Esophagus muscularis mucosa (tissue), 4 donors: Measurements from ENCODE around the gene AGAP1. TPM values are rescaled to one million over a fixed set of nuclear protein-coding genes. Genes with fewer than 3 reads are reported as not detected.

Source experiments
- DNase-seq: peaks from one replicate; pipeline ENCODE4 v3.0.0-alpha.2; 2017; ENCODE audit errors: extremely low spot score
- H3K27ac ChIP-seq, 4 donors: fragments of 200-600 bp; sonication (generic); replicated peaks in 1 of 4; 1 replicate in 3 of 4; 2 replicates in 1 of 4; pipeline ENCODE4 v1.5.1; 2016 to 2019; ENCODE audit warnings: mild to moderate bottlenecking in 1 of 4
- H3K27me3 ChIP-seq, 4 donors: fragments of 200-600 bp; sonication (generic); one replicate each; pipeline versions ENCODE4 v1.5.1 to v1.6.0; 2016 to 2019
- H3K36me3 ChIP-seq, 4 donors: fragments of 200-600 bp; sonication (generic); one replicate each; pipeline ENCODE4 v1.5.1; 2016 to 2019
- H3K4me1 ChIP-seq, 4 donors: fragments of 200-600 bp; sonication (generic); one replicate each; pipeline ENCODE4 v1.5.1; 2016 to 2019
- H3K4me3 ChIP-seq, 4 donors: fragments of 200-600 bp; sonication (generic); 1 replicate in 2 of 4; 2 replicates in 2 of 4; pipeline ENCODE4 v1.5.1; 2016 to 2019; ENCODE audit warnings: mild to moderate bottlenecking in 4 of 4, moderate library complexity in 1 of 4
- H3K9me3 ChIP-seq, 4 donors: fragments of 200-600 bp; sonication (generic); 1 replicate in 3 of 4; 2 replicates in 1 of 4; pipeline ENCODE4 v1.5.1; 2016 to 2019
- EP300 ChIP-seq: sonication (generic); formaldehyde crosslinking; IDR thresholded peaks from one replicate; pipeline ENCODE4 v1.6.1; 2017; ENCODE audit warnings: antibody characterized with exemption
- POLR2A ChIP-seq: fragments of 450-650 bp; IDR thresholded peaks from one replicate; pipeline ENCODE4 v1.6.1; 2017; ENCODE audit warnings: antibody characterized with exemption, moderate library complexity, mild to moderate bottlenecking, low read depth
- POLR2AphosphoS5 ChIP-seq, 2 donors: sonication (generic); formaldehyde crosslinking; IDR thresholded peaks; one replicate each; pipeline ENCODE4 v1.6.1; 2017; ENCODE audit warnings: antibody characterized with exemption in 2 of 2
- WGBS: methylation state at CpG from one replicate; pipeline ENCODE4 v1.1.5; 2018; 5-methylcytosine and 5-hydroxymethylcytosine counted together
- intact Hi-C: fragments of 100-400 bp; cut with DNase I; formaldehyde crosslinking; loops from one replicate; pipeline ENCODE4 v1.15.1; 2023
- total RNA-seq, 4 donors: library from RNA; depleted of rRNA; stranded (reverse); fragments of >200 nt; gene quantifications; one replicate each; pipeline versions ENCODE4 v1.1.0 to v1.2.1, GENCODE V29; 2016
- TF ChIP-seq, protein P1 (sequence below), 3 experiments: fragments of 200-600 bp in 2 of 3; fragments of 450-650 bp in 1 of 3; sonication (generic) in 2 of 3; IDR thresholded peaks; one replicate each; pipeline ENCODE4 v1.5.1; 2017 to 2019; ENCODE audit warnings: antibody characterized with exemption in 3 of 3, mild to moderate bottlenecking in 2 of 3, moderate library complexity in 1 of 3

Gene AGAP1
- total RNA-seq, 4 donors from 2014 or later = 37.9 to 62.4 (median 47.2) TPM

DNA sequence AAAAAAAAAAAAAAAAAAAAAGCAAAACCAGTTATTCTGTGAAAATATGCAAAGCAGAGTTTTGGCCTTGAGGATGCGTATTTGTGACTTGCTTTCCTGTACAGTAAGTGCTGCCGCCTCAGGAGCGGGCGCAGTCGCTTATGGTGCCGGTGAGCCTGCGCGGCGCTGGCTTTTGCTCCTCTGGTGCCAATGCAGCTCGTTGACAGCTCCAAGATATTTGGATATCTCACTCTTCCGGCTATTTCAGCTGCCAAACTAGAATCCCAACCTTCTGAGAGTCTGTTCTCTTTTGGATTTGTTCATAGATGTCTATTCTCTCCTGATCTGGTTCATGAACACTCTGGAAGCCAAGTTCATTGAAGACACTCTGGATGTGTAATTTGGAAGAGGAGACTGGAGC lies 184.1 kb downstream of the AGAP1 start:
- no peaks in the 10 kb centered on the region for H3K9me3 ChIP-seq
- no peak for TF ChIP-seq POLR2AphosphoS5 (IDR thresholded peaks at IDR 0.05)
- TF ChIP-seq EP300 = no peak
- TF ChIP-seq, protein P1, sequence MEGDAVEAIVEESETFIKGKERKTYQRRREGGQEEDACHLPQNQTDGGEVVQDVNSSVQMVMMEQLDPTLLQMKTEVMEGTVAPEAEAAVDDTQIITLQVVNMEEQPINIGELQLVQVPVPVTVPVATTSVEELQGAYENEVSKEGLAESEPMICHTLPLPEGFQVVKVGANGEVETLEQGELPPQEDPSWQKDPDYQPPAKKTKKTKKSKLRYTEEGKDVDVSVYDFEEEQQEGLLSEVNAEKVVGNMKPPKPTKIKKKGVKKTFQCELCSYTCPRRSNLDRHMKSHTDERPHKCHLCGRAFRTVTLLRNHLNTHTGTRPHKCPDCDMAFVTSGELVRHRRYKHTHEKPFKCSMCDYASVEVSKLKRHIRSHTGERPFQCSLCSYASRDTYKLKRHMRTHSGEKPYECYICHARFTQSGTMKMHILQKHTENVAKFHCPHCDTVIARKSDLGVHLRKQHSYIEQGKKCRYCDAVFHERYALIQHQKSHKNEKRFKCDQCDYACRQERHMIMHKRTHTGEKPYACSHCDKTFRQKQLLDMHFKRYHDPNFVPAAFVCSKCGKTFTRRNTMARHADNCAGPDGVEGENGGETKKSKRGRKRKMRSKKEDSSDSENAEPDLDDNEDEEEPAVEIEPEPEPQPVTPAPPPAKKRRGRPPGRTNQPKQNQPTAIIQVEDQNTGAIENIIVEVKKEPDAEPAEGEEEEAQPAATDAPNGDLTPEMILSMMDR (IDR thresholded peaks at IDR 0.05) = no peak
- TF ChIP-seq POLR2A = no peak
- no peaks in the 10 kb centered on the region for H3K27me3 ChIP-seq

GRCh38 chr2:235678712-235679111 lies 184.9 kb downstream of the AGAP1 start:
- intact Hi-C loops = loop anchor here (10.0 kb wide), 1 partner anchor 184 kb away; the partner anchor contains the start of gene AGAP1
- TF ChIP-seq EP300 (no peak), POLR2AphosphoS5 (IDR thresholded peaks at IDR 0.05) (no peak), POLR2A (no peak)
- TF ChIP-seq, protein P1 (IDR thresholded peaks at IDR 0.05) = no peak
- Histone ChIP-seq H3K4me3 (no peak overlapping the region), H3K4me1 (peaks cover 21 to 65% (median 45%) of the 10 kb centered on the region in 4 donors), H3K27me3 (no peaks in the 10 kb centered on the region), H3K27ac (no peak overlapping the region), H3K36me3 (no peaks in the 10 kb centered on the region), H3K9me3 (no peaks in the 10 kb centered on the region)
- no peak for DNase-seq
- WGBS = 96% methylated on average over 10 of the region's 10 CpGs

More for the DNA sequence above, 184.1 kb downstream of the AGAP1 start:
- H3K36me3 ChIP-seq = no peaks in the 10 kb centered on the region
- 87% methylated on average over 11 of the region's 11 CpGs for WGBS
- H3K4me1 ChIP-seq = peaks cover 21 to 73% (median 51%) of the 10 kb centered on the region in 4 donors
- H3K27ac ChIP-seq = no peak overlapping the region
- H3K4me3 ChIP-seq = no peak overlapping the region
- DNase-seq = no peak
- intact Hi-C loops = loop anchor here (10.0 kb wide), 1 partner anchor 183 kb away; the partner anchor contains the start of gene AGAP1

GRCh38 chr2:235679471-235679870 lies 185.6 kb downstream of the AGAP1 start:
- intact Hi-C loops = loop anchor here (10.0 kb wide), 1 partner anchor 185 kb away; the partner anchor contains the start of gene AGAP1
- DNase-seq = no peak
- Histone ChIP-seq H3K9me3 (no peaks in the 10 kb centered on the region), H3K4me3 (no peak overlapping the region), H3K27me3 (no peaks in the 10 kb centered on the region), H3K4me1 (peaks cover 21 to 57% (median 41%) of the 10 kb centered on the region in 4 donors), H3K27ac (no peak overlapping the region), H3K36me3 (no peaks in the 10 kb centered on the region)
- TF ChIP-seq POLR2A = no peak
- no peak for TF ChIP-seq EP300
- WGBS = 46% methylated on average over 5 of the region's 5 CpGs

- Histone ChIP-seq H3K27me3 (no peaks in the 10 kb centered on the region), H3K9me3 (no peaks in the 10 kb centered on the region), H3K4me1 (peaks cover 23 to 40% (median 30%) of the 10 kb centered on the region in 4 donors), H3K27ac (no peak overlapping the region), H3K4me3 (no peak overlapping the region), H3K36me3 (no peaks in the 10 kb centered on the region)
- DNase-seq = no peak
- TF ChIP-seq EP300 (no peak), POLR2A (no peak), POLR2AphosphoS5 (IDR thresholded peaks at IDR 0.05) (no peak)
- TF ChIP-seq, protein P1 (IDR thresholded peaks at IDR 0.05) = no peak
- 76% methylated on average over 10 of the region's 10 CpGs for WGBS
- intact Hi-C loops = no loop called here
These were observed 191.3 kb downstream of the AGAP1 start for GRCh38 chr2:235685024-235685721.

DNA sequence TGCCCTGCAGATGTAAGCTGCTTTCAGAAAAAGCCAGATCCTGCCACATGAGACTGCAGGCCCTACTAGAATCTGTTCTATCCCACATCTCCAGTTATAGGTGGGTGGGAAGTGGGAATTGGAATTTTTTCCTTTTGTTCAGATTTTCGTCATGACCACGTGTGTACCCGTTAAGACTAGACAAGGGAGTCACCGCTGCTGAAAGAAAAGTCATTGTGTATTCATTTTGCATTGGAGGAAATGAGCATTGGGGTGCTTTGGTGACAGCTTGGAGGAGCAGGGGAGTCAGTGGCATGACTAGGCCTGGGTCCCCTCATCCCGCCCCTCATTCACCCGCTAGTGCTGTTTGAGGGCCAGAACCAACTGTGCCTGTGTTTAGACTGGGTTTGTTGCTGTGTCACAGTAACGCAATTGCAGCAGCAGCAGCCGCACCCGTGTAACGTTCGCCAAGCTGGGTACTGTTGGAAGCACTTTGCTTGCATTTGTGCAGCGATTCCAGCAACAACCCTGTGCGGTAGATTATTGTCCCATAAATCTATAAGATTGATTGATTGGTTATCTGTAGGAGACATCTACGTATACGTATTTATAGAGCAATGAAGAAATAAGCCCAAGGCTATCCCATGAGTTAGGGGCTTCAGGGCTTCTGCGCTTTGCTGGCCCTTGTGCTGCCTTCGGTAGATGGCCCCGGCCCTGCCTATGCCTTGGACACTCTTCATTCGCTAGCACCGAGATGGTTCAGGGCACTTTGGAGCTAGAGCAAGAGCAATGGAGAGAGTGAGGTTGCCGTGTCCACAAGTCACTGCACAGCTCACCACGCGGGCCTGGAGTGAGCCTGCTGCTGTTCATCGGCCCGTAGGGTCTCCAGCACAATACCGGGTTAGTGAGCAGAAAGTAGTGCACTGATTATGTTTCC lies 194.9 kb downstream of the AGAP1 start:
- H3K27ac ChIP-seq = no peak overlapping the region
- H3K4me1 ChIP-seq = peaks cover 33 to 57% (median 50%) of the 10 kb centered on the region in 4 donors
- intact Hi-C loops = no loop called here
- no peak overlapping the region for H3K4me3 ChIP-seq
- TF ChIP-seq POLR2AphosphoS5 (IDR thresholded peaks at IDR 0.05) (no peak), EP300 (no peak), POLR2A (no peak)
- TF ChIP-seq, protein P1 (IDR thresholded peaks at IDR 0.05) = no peak
- 95% methylated on average over 24 of the region's 26 CpGs for WGBS
- H3K9me3 ChIP-seq = no peaks in the 10 kb centered on the region
- H3K27me3 ChIP-seq = no peaks in the 10 kb centered on the region
- H3K36me3 ChIP-seq = no peaks in the 10 kb centered on the region
- DNase-seq = no peak
